GM12891 (cell line): ENCODE results near the gene PLXND1.

Experiments used
- POLR2A ChIP-seq: IDR thresholded peaks from 2 replicates; pipeline ENCODE4 v1.6.1; 2011; ENCODE audit warnings: low read depth, low read length, control low read depth
- POLR2AphosphoS5 ChIP-seq: IDR thresholded peaks from 2 replicates; pipeline ENCODE4 v1.6.1; 2011; ENCODE audit warnings: low read depth, low read length, control low read depth
- SPI1 ChIP-seq: IDR thresholded peaks from 2 replicates; pipeline ENCODE4 v1.6.1; 2011; ENCODE audit warnings: low read depth, low read length, control low read depth

DNA sequence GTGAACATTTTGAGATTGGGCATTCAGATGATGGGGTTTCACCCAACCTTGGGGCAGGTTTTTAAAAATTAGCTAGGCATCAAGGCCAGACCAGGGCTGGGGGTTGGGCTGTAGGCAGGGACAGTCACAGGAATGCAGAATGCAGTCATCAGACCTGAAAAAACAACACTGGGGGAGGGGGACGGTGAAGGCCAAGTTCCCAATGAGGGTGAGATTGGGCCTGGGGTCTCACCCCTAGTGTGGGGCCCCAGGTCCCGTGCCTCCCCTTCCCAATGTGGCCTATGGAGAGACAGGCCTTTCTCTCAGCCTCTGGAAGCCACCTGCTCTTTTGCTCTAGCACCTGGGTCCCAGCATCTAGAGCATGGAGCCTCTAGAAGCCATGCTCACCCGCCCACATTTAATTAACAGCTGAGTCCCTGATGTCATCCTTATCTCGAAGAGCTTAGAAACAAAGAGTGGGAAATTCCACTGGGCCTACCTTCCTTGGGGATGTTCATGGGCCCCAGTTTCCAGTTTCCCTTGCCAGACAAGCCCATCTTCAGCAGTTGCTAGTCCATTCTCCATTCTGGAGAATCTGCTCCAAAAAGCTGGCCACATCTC lies 71.9 kb downstream of the PLXND1 start:
- TF ChIP-seq POLR2A (no peak), SPI1 (no peak), POLR2AphosphoS5 (no peak)
